Trophoblast cell (in vitro differentiated cells and primary cell): ENCODE results near the gene ATP5PB.

Source experiments
- DNase-seq, 2 donors: peaks; one replicate each; pipeline ENCODE4 v3.0.0-alpha.2; 2016
- H2AFZ ChIP-seq: 2 replicates; pipeline ENCODE4 v1.6.1; 2013; ENCODE audit warnings: low read length, moderate library complexity, mild to moderate bottlenecking; ENCODE audit not compliant: insufficient read depth, poor library complexity
- H2AK5ac ChIP-seq: 2 replicates; pipeline ENCODE4 v1.6.1; 2013; ENCODE audit warnings: mild to moderate bottlenecking, low read length
- H2BK120ac ChIP-seq: 2 replicates; pipeline ENCODE4 v1.6.1; 2013; ENCODE audit warnings: low read length, mild to moderate bottlenecking, moderate library complexity; ENCODE audit not compliant: insufficient read depth, poor library complexity
- H2BK12ac ChIP-seq: 2 replicates; pipeline ENCODE4 v1.6.1; 2013; ENCODE audit warnings: mild to moderate bottlenecking, low read length, moderate library complexity
- H2BK5ac ChIP-seq: 2 replicates; pipeline ENCODE4 v1.6.1; 2013; ENCODE audit warnings: low read length, low read depth, moderate library complexity, mild to moderate bottlenecking; ENCODE audit not compliant: poor library complexity
- H3K14ac ChIP-seq: 2 replicates; pipeline ENCODE4 v1.6.1; 2013; ENCODE audit warnings: mild to moderate bottlenecking, low read length
- H3K18ac ChIP-seq: 2 replicates; pipeline ENCODE4 v1.6.1; 2013; ENCODE audit warnings: mild to moderate bottlenecking, low read length
- H3K23ac ChIP-seq: 2 replicates; pipeline ENCODE4 v1.6.1; 2013; ENCODE audit warnings: low read length
- H3K27ac ChIP-seq: 2 replicates; pipeline ENCODE4 v1.5.1; 2013; ENCODE audit warnings: low read depth, mild to moderate bottlenecking, inconsistent platforms, low read length, moderate library complexity
- H3K27me3 ChIP-seq: 2 replicates; pipeline ENCODE4 v1.6.1; 2013; ENCODE audit warnings: inconsistent platforms, mild to moderate bottlenecking, low read length, moderate library complexity; ENCODE audit not compliant: insufficient read depth
- H3K36me3 ChIP-seq, 2 experiments: 1 replicate in 1 of 2; 2 replicates in 1 of 2; pipeline ENCODE4 v1.6.1; 2013; ENCODE audit warnings: low read length in 2 of 2, mild to moderate bottlenecking in 2 of 2, moderate library complexity in 1 of 2; ENCODE audit not compliant: insufficient read depth in 2 of 2, control insufficient read depth in 1 of 2
- H3K4ac ChIP-seq: 2 replicates; pipeline ENCODE4 v1.6.1; 2013; ENCODE audit warnings: low read depth, mild to moderate bottlenecking, low read length, moderate library complexity
- H3K4me1 ChIP-seq, 2 experiments: 1 replicate in 1 of 2; 2 replicates in 1 of 2; pipeline ENCODE4 v1.6.1; 2013; ENCODE audit warnings: low read length in 2 of 2, mild to moderate bottlenecking in 2 of 2, moderate library complexity in 1 of 2; ENCODE audit not compliant: insufficient read depth in 2 of 2, control insufficient read depth in 1 of 2
- H3K4me2 ChIP-seq: 2 replicates; pipeline ENCODE4 v1.6.1; 2013; ENCODE audit warnings: inconsistent platforms, mild to moderate bottlenecking, low read length, moderate library complexity
- H3K4me3 ChIP-seq: 2 replicates; pipeline ENCODE4 v1.5.1; 2013; ENCODE audit warnings: mild to moderate bottlenecking, low read depth, low read length, inconsistent platforms
- H3K79me1 ChIP-seq: one replicate; pipeline ENCODE4 v1.6.1; 2013; ENCODE audit warnings: low read length
- H3K79me2 ChIP-seq: 2 replicates; pipeline ENCODE4 v1.6.1; 2013; ENCODE audit warnings: low read length, mild to moderate bottlenecking; ENCODE audit not compliant: control insufficient read depth, insufficient read depth, poor library complexity
- H3K9ac ChIP-seq: 2 replicates; pipeline ENCODE4 v1.6.1; 2013; ENCODE audit warnings: mild to moderate bottlenecking, low read length
- H3K9me3 ChIP-seq: 2 replicates; pipeline ENCODE4 v1.6.1; 2013; ENCODE audit warnings: low read depth, mild to moderate bottlenecking, control low read depth, inconsistent platforms, low read length; ENCODE audit not compliant: insufficient read depth
- H4K12ac ChIP-seq: 2 replicates; pipeline ENCODE4 v1.6.1; 2013; ENCODE audit warnings: low read depth, mild to moderate bottlenecking, low read length, moderate library complexity
- H4K8ac ChIP-seq: 2 replicates; pipeline ENCODE4 v1.6.1; 2013; ENCODE audit warnings: low read depth, mild to moderate bottlenecking, low read length, moderate library complexity
- H4K91ac ChIP-seq: one replicate; pipeline ENCODE4 v1.6.1; 2013; ENCODE audit warnings: low read depth, mild to moderate bottlenecking, low read length, moderate library complexity
- WGBS: extraction: QIAGEN DNeasy Blood & Tissue Kit; methylation state at CpG from one replicate; pipeline ENCODE4 v1.1.7; 2013; ENCODE audit warnings: missing lambda C conversion rate; ENCODE audit not compliant: insufficient read length, insufficient coverage; ENCODE audit errors: extremely low coverage; 5-methylcytosine and 5-hydroxymethylcytosine counted together

The ATP5PB gene

GRCh38 chr1:111484391-111485026 is 35.2 kb downstream of the ATP5PB start:
- Histone ChIP-seq H3K4me1 (no peaks in the 10 kb centered on the region), H2AFZ (no peak overlapping the region), H2BK12ac (no peak overlapping the region), H3K79me1 (no peaks in the 10 kb centered on the region), H3K9ac (no peak overlapping the region), H3K27me3 (no peaks in the 10 kb centered on the region), H3K14ac (no peak overlapping the region), H4K12ac (no peak overlapping the region), H3K4me3 (no peak overlapping the region), H4K8ac (no peak overlapping the region), H3K18ac (no peak overlapping the region), H2BK5ac (no peak overlapping the region), H2BK120ac (no peak overlapping the region), H3K23ac (no peak overlapping the region), H3K27ac (no peak overlapping the region), H3K36me3 (no peaks in the 10 kb centered on the region), H4K91ac (no peak overlapping the region), H3K4ac (no peak overlapping the region), H3K9me3 (no peaks in the 10 kb centered on the region), H2AK5ac (no peak overlapping the region), H3K4me2 (no peak overlapping the region), H3K79me2 (no peaks in the 10 kb centered on the region)
- DNase-seq = no peak

DNA sequence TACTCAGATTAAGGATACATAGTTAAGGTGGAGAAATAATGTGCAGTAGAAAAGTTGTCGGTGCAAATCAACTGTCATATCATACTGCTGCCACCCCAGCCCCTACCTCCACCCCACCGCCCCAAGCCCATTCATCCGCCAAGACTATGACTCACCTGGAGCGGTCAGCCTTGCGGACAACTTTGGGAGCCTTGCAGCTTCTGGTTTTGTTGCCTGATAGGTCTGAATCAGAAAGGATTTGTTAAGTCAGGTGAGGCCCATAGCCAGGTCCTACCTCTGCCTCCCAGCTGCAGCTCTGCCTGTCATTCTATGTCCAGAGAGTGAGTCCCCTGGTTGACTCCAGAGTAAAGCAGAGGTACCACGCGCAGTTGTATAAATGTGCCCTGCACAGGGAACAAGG is 37.2 kb downstream of the ATP5PB start:
- no peak overlapping the region for H2AFZ ChIP-seq
- H3K9me3 ChIP-seq = no peaks in the 10 kb centered on the region
- no CpG with 5 or more reads among the region's 7 CpGs for WGBS
- no peak overlapping the region for H3K14ac ChIP-seq
- H4K8ac ChIP-seq = no peak overlapping the region
- H3K4me1 ChIP-seq = no peaks in the 10 kb centered on the region
- H3K79me2 ChIP-seq = no peaks in the 10 kb centered on the region
- H3K4me2 ChIP-seq = no peak overlapping the region
- H2BK5ac ChIP-seq = no peak overlapping the region
- no peak overlapping the region for H2BK120ac ChIP-seq
- no peak overlapping the region for H3K18ac ChIP-seq
- no peak overlapping the region for H3K9ac ChIP-seq
- H3K4me3 ChIP-seq = no peak overlapping the region
- no peaks in the 10 kb centered on the region for H3K79me1 ChIP-seq
- no peak overlapping the region for H2AK5ac ChIP-seq
- no peaks in the 10 kb centered on the region for H3K27me3 ChIP-seq
- no peak for DNase-seq
- no peak overlapping the region for H3K4ac ChIP-seq
- H4K12ac ChIP-seq = no peak overlapping the region
- H4K91ac ChIP-seq = no peak overlapping the region
- H3K27ac ChIP-seq = no peak overlapping the region
- no peaks in the 10 kb centered on the region for H3K36me3 ChIP-seq
- no peak overlapping the region for H2BK12ac ChIP-seq
- H3K23ac ChIP-seq = no peak overlapping the region

- Histone ChIP-seq H2AK5ac (no peak overlapping the region), H3K79me1 (no peaks in the 10 kb centered on the region), H3K4ac (no peak overlapping the region), H3K14ac (no peak overlapping the region), H4K91ac (no peak overlapping the region), H3K79me2 (no peaks in the 10 kb centered on the region), H4K12ac (no peak overlapping the region), H2BK5ac (no peak overlapping the region), H3K27ac (no peak overlapping the region), H2BK12ac (no peak overlapping the region), H3K27me3 (no peaks in the 10 kb centered on the region), H3K9me3 (no peaks in the 10 kb centered on the region), H3K18ac (no peak overlapping the region), H4K8ac (no peak overlapping the region), H3K36me3 (no peaks in the 10 kb centered on the region), H2BK120ac (no peak overlapping the region), H3K23ac (no peak overlapping the region), H3K4me2 (no peak overlapping the region), H3K9ac (no peak overlapping the region), H2AFZ (no peak overlapping the region), H3K4me1 (no peaks in the 10 kb centered on the region), H3K4me3 (no peak overlapping the region)
- DNase-seq = no peak
- WGBS = no CpG with 5 or more reads among the region's 6 CpGs
Observed at GRCh38 chr1:111487133-111487532, 37.9 kb downstream of the ATP5PB start.

DNA sequence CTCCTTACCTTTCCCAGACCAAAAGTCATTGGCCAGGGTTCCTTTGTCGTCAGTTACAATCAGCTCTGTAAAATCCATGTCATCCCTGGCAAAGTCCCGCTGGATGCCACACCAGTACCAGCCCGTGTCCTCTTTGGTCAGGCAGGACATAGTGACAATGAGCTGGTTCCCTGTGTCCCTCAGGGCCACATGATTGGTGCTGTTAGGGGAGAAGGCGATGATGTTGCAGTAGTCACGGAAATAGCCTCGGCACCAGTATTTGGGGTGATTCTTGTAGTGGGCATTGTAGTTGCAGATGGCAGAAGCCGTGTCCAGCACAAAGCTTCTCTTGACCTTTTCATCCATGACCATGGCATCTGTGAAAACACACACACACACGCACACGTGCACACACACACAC is 39.4 kb downstream of the ATP5PB start:
- Histone ChIP-seq H2BK120ac (no peak overlapping the region), H3K79me1 (no peaks in the 10 kb centered on the region), H2BK12ac (no peak overlapping the region), H3K14ac (no peak overlapping the region), H3K23ac (no peak overlapping the region), H3K27me3 (no peaks in the 10 kb centered on the region), H4K12ac (no peak overlapping the region), H3K9me3 (no peaks in the 10 kb centered on the region), H3K4me2 (no peak overlapping the region), H4K91ac (no peak overlapping the region), H3K4ac (no peak overlapping the region), H3K27ac (no peak overlapping the region), H3K18ac (no peak overlapping the region), H3K79me2 (no peaks in the 10 kb centered on the region), H3K4me3 (no peak overlapping the region), H2AFZ (no peak overlapping the region), H2AK5ac (no peak overlapping the region), H3K4me1 (no peaks in the 10 kb centered on the region), H3K36me3 (no peaks in the 10 kb centered on the region), H3K9ac (no peak overlapping the region), H2BK5ac (no peak overlapping the region), H4K8ac (no peak overlapping the region)
- no CpG with 5 or more reads among the region's 9 CpGs for WGBS
- no peak for DNase-seq
